T-helper 2 cell (primary cell): ENCODE results near the gene PARD3B.

Experiments
- DNase-seq, 5 experiments: peaks; one replicate each; pipeline versions ENCODE4 v3.0.0 to v3.0.0-alpha.2; 2012 to 2022

The PARD3B gene

GRCh38 chr2:205662206-205662965 lies 1117.1 kb downstream of the PARD3B start:
- no peak for DNase-seq

- DNase-seq = no peak
Observed at GRCh38 chr2:205665791-205666190, 1120.5 kb downstream of the PARD3B start.
